WTC11 (cell line): ENCODE results near the gene PRR22. TPM values are rescaled to one million over a fixed set of nuclear protein-coding genes. Genes with fewer than 3 reads are reported as not detected.

Experiments
- ATAC-seq: fragments of 200-7000 bp; cut with Tn5 transposase; 2 replicates; pipeline ENCODE4 v1.10.0; 2021; ENCODE audit warnings: mild to moderate bottlenecking, moderate library complexity
- CTCF ChIA-PET: fragments of 300-600 bp; sonication (Branson Sonifier 250); formaldehyde crosslinking; loops from one replicate; lab custom pipeline; 2021; ENCODE audit warnings: antibody characterized with exemption; lab: Charles Lee
- POLR2A ChIA-PET: fragments of 350-600 bp; sonication (Branson Sonifier 250); formaldehyde crosslinking; loops from one replicate; lab custom pipeline; 2021; ENCODE audit warnings: antibody characterized with exemption; lab: Charles Lee
- DNase-seq: peaks from one replicate; pipeline ENCODE4 v3.0.0; 2021; ENCODE audit warnings: low spot score
- H3K27ac Mint-ChIP-seq: 2 replicates; pipeline ENCODE4 v1.8.0; 2021; ENCODE audit warnings: mixed read lengths
- H3K27me3 Mint-ChIP-seq: 2 replicates; pipeline ENCODE4 v1.8.0; 2021; ENCODE audit warnings: low read depth, mild to moderate bottlenecking, moderate library complexity, mixed read lengths
- H3K36me3 Mint-ChIP-seq: 2 replicates; pipeline ENCODE4 v1.8.0; 2021; ENCODE audit warnings: mixed read lengths
- H3K4me1 Mint-ChIP-seq: 2 replicates; pipeline ENCODE4 v1.8.0; 2022; ENCODE audit warnings: mixed read lengths
- H3K4me3 Mint-ChIP-seq: 2 replicates; pipeline ENCODE4 v1.8.0; 2021; ENCODE audit warnings: mild to moderate bottlenecking, moderate library complexity, mixed read lengths
- H3K9me3 Mint-ChIP-seq: 2 replicates; pipeline ENCODE4 v1.8.0; 2021; ENCODE audit warnings: mixed read lengths
- ATF3 ChIP-seq: sonication (generic); formaldehyde crosslinking; conservative IDR thresholded peaks from 2 replicates; pipeline ENCODE4 v1.8.1; 2022; ENCODE audit warnings: mild to moderate bottlenecking, missing genetic modification reagents
- CTCF ChIP-seq: fragments of 200-600 bp; IDR thresholded peaks from 2 replicates; pipeline ENCODE4 v1.8.0; 2022; ENCODE audit warnings: antibody characterized with exemption
- E2F1 ChIP-seq: sonication (generic); formaldehyde crosslinking; IDR thresholded peaks from 2 replicates; pipeline ENCODE4 v1.8.0; 2022; ENCODE audit warnings: mild to moderate bottlenecking, missing genetic modification reagents
- ERG ChIP-seq: fragments of 250-450 bp; sonication (Bioruptor Pico); IDR thresholded peaks from 2 replicates; pipeline ENCODE4 v1.8.0; 2021; ENCODE audit warnings: mild to moderate bottlenecking
- GRHL2 ChIP-seq: fragments of 250-450 bp; sonication (Bioruptor Pico); IDR thresholded peaks from 2 replicates; pipeline ENCODE4 v1.8.0; 2022; ENCODE audit warnings: mild to moderate bottlenecking, moderate library complexity; ENCODE audit not compliant: insufficient replicate concordance, severe bottlenecking
- IRF1 ChIP-seq: sonication (generic); formaldehyde crosslinking; IDR thresholded peaks from 2 replicates; pipeline ENCODE4 v1.8.0; 2023; ENCODE audit warnings: missing genetic modification reagents
- IRF2 ChIP-seq: sonication (generic); formaldehyde crosslinking; IDR thresholded peaks from 2 replicates; pipeline ENCODE4 v1.8.0; 2022; ENCODE audit warnings: low read depth, missing genetic modification reagents, borderline replicate concordance
- PREB ChIP-seq: sonication (generic); formaldehyde crosslinking; IDR thresholded peaks from 2 replicates; pipeline ENCODE4 v1.8.1; 2022; ENCODE audit warnings: mild to moderate bottlenecking, missing genetic modification reagents, moderate library complexity, borderline replicate concordance
- TEAD4 ChIP-seq: sonication (generic); formaldehyde crosslinking; IDR thresholded peaks from 2 replicates; pipeline ENCODE4 v1.8.0; 2022; ENCODE audit warnings: mild to moderate bottlenecking, missing genetic modification reagents
- USF2 ChIP-seq: sonication (generic); formaldehyde crosslinking; IDR thresholded peaks from 2 replicates; pipeline ENCODE4 v1.8.1; 2023; ENCODE audit warnings: mild to moderate bottlenecking, missing genetic modification reagents, moderate library complexity
- ZNF219 ChIP-seq: sonication (generic); formaldehyde crosslinking; IDR thresholded peaks from 2 replicates; pipeline ENCODE4 v1.8.0; 2023; ENCODE audit warnings: missing genetic modification reagents, mild to moderate bottlenecking, borderline replicate concordance
- ZNF396 ChIP-seq: fragments of 250-450 bp; sonication (Bioruptor Pico); IDR thresholded peaks from 2 replicates; pipeline ENCODE4 v1.8.0; 2021; ENCODE audit warnings: mild to moderate bottlenecking, moderate library complexity, borderline replicate concordance
- total RNA-seq: library from RNA; stranded (reverse); gene quantifications from 3 replicates; pipeline ENCODE4 v1.2.3, GENCODE V29; 2021
- TF ChIP-seq, protein P1 (sequence below): fragments of 250-450 bp; sonication (Bioruptor Pico); IDR thresholded peaks from 2 replicates; pipeline ENCODE4 v2.1.2; 2022; ENCODE audit warnings: mild to moderate bottlenecking, moderate library complexity
- TF ChIP-seq, protein P2 (sequence below): fragments of 250-450 bp; sonication (Bioruptor Pico); conservative IDR thresholded peaks from 2 replicates; pipeline ENCODE4 v1.9.0; 2021; ENCODE audit warnings: mild to moderate bottlenecking
- TF ChIP-seq, protein P3 (sequence below): sonication (generic); formaldehyde crosslinking; IDR thresholded peaks from 2 replicates; pipeline ENCODE4 v1.8.0; 2023; ENCODE audit warnings: missing genetic modification reagents, mild to moderate bottlenecking, borderline replicate concordance
- TF ChIP-seq, protein P4 (sequence below): fragments of 250-450 bp; sonication (Bioruptor Pico); IDR thresholded peaks from 2 replicates; pipeline ENCODE4 v1.9.0; 2021; ENCODE audit warnings: moderate library complexity, mild to moderate bottlenecking, inconsistent platforms, borderline replicate concordance

Gene PRR22
- total RNA-seq, 1 experiment from 2014 or later = 3.3 TPM

DNA sequence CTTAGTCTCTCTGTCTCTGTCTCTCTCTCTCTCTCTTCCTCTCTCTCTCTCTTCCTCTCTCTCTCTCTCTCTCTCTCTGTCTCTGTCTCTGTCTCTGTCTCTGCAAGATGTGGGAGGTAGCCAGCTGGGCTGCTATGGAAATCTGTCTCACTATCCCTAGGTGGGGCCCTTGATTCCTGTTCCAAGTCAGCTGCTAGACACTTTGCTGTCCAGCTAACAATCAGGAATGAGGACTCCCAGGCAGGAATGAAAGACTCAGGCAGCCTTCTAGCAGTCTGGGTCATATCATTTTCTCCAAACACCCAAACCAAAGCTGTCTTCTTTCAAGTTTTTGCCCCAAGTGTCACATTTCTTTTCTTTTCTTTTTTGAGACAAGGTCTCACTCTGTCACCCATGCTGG is 40.9 kb downstream of the PRR22 start (continued):
- no peak for TF ChIP-seq ERG (CRISPR knock-in tag)
- TF ChIP-seq IRF2 (CRISPR knock-in tag) = no peak
- TF ChIP-seq USF2 (CRISPR knock-in tag) = no peak
- TF ChIP-seq, protein P1, sequence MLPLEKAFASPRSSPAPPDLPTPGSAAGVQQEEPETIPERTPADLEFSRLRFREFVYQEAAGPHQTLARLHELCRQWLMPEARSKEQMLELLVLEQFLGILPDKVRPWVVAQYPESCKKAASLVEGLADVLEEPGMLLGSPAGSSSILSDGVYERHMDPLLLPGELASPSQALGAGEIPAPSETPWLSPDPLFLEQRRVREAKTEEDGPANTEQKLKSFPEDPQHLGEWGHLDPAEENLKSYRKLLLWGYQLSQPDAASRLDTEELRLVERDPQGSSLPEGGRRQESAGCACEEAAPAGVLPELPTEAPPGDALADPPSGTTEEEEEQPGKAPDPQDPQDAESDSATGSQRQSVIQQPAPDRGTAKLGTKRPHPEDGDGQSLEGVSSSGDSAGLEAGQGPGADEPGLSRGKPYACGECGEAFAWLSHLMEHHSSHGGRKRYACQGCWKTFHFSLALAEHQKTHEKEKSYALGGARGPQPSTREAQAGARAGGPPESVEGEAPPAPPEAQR = no peak
- TF ChIP-seq, protein P2, sequence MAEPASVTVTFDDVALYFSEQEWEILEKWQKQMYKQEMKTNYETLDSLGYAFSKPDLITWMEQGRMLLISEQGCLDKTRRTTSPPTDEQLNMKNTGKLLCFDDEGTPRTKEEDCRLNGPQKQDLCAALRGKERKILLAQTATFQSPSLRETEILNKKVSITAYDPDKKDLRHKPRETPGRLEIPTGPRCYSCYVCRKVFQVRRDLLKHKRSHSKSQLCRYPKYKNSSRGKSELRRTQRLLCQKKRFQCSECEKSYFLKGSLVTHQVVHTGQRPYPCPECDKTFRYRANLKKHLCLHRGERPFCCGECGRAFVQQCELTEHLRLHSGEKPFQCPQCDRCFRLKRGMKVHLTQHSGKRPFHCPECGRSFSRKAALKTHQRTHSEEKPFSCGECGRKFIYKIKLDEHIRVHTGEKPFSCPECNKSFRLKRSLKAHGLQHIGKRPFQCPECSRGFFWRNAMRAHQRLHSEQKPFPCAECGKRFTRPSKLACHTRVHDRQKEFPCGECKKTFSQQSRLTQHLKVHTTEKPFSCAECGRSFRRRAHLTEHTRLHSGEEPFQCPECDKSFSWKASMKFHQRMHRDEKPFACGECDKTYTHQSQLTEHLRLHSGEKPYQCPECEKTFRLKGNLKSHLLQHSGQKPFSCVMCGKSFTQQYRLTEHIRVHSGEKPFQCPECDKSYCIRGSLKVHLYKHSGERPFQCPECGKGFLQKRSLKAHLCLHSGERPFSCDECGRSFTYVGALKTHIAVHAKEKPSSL (CRISPR knock-in tag) = no peak
- TF ChIP-seq ZNF396 (CRISPR knock-in tag) = no peak
- no peak for TF ChIP-seq E2F1 (CRISPR knock-in tag)
- no peak for TF ChIP-seq TEAD4
- TF ChIP-seq ZNF219 (CRISPR knock-in tag) = no peak
- TF ChIP-seq, protein P3, sequence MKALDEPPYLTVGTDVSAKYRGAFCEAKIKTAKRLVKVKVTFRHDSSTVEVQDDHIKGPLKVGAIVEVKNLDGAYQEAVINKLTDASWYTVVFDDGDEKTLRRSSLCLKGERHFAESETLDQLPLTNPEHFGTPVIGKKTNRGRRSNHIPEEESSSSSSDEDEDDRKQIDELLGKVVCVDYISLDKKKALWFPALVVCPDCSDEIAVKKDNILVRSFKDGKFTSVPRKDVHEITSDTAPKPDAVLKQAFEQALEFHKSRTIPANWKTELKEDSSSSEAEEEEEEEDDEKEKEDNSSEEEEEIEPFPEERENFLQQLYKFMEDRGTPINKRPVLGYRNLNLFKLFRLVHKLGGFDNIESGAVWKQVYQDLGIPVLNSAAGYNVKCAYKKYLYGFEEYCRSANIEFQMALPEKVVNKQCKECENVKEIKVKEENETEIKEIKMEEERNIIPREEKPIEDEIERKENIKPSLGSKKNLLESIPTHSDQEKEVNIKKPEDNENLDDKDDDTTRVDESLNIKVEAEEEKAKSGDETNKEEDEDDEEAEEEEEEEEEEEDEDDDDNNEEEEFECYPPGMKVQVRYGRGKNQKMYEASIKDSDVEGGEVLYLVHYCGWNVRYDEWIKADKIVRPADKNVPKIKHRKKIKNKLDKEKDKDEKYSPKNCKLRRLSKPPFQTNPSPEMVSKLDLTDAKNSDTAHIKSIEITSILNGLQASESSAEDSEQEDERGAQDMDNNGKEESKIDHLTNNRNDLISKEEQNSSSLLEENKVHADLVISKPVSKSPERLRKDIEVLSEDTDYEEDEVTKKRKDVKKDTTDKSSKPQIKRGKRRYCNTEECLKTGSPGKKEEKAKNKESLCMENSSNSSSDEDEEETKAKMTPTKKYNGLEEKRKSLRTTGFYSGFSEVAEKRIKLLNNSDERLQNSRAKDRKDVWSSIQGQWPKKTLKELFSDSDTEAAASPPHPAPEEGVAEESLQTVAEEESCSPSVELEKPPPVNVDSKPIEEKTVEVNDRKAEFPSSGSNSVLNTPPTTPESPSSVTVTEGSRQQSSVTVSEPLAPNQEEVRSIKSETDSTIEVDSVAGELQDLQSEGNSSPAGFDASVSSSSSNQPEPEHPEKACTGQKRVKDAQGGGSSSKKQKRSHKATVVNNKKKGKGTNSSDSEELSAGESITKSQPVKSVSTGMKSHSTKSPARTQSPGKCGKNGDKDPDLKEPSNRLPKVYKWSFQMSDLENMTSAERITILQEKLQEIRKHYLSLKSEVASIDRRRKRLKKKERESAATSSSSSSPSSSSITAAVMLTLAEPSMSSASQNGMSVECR (CRISPR knock-in tag) = no peak
- TF ChIP-seq, all 79 proteins: peak for 0

GRCh38 chr19:5742051-5742450 is 42.5 kb downstream of the PRR22 start:
- CTCF ChIA-PET = no interaction called here
- H3K9me3 Mint-ChIP-seq = peaks cover 8% of the 10 kb centered on the region
- POLR2A ChIA-PET = no interaction called here
- ATAC-seq (no peak), DNase-seq (no peak)
- H3K4me3 Mint-ChIP-seq = no peak overlapping the region
- no peak overlapping the region; the same call in 1 of the 2 replicates for H3K27ac Mint-ChIP-seq
- no peaks in the 10 kb centered on the region for H3K4me1 Mint-ChIP-seq
- H3K27me3 Mint-ChIP-seq = peaks cover 16% of the 10 kb centered on the region
- no peaks in the 10 kb centered on the region for H3K36me3 Mint-ChIP-seq
- TF ChIP-seq GRHL2 (CRISPR knock-in tag) (no peak), CTCF (no peak), PREB (CRISPR knock-in tag) (no peak), IRF1 (CRISPR knock-in tag) (no peak), ATF3 (CRISPR knock-in tag) (no peak)
- TF ChIP-seq, protein P1 = no peak
- TF ChIP-seq, protein P4, sequence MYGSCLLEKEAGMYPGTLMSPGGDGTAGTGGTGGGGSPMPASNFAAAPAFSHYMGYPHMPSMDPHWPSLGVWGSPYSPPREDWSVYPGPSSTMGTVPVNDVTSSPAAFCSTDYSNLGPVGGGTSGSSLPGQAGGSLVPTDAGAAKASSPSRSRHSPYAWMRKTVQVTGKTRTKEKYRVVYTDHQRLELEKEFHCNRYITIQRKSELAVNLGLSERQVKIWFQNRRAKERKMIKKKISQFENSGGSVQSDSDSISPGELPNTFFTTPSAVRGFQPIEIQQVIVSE (CRISPR knock-in tag) = no peak
